ENCODE measurements around the gene FBXW9.
"Not testable (repeated sequence)": the region's sequence is repeated elsewhere in the genome, so short reads cannot be mapped to it uniquely, and the experiment has no call there.

Gene FBXW9

DNA sequence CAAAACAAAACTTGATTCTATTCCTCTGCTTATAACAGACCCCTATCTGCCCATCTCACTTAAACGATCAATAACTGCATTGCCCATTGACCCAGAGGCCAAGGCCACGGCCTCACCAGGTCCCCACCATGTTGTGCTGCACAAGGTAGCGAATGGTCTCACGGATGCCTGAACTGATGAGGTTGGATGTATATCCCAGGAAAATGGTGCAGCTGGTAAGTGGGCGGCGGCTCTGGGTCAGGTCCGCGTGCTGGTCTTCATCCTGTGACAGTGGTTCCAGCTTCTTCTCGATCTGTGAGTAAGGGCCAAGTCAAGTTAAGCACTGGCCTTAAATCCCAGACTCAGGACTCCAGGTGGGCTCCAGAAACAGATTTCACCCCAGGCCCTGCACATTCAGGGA is 16.4 kb downstream of the FBXW9 start:
- no peak for DNase-seq (ENCODE audit: low read depth)

DNA sequence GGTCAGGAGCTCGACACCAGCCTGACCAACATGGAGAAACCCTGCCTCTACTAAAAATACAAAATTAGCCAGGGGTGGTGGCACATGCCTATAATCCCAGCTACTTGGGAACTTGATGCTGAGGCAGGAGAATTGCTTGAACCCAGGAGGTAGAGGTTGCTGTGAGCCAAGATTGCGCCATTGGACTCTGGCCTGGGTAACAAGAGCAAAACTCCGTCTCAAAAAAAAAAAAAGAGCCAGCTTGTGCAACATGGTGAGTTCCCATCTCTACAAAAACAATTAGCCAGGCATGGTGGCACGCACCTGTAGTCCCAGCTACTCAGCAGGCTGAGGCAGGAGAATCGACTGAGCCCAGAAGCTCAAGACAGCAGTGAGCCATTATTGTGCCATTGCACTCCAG is 18.4 kb downstream of the FBXW9 start:
- DNase-seq (ENCODE audit: low read depth) = not testable (repeated sequence)

DNA sequence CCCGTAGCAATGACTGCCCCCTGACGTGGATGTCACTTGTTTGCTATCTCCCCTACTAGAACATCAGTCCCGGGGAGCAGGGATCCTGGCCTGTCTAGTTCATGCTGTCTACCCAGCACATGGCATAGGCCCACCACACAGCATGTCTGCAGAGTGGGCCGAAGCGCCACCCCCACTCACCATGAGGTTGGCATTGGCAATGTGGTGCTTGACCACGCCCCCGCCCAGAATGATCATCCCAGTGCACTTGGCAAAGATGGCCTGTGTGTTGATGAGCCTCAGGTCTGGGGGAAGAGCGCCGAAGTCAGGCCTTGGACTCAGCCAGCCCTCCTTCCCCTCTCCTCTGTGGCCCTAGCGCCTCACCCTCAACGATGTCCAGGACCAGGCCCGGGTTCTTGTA is 19.5 kb downstream of the FBXW9 start:
- no peak for DNase-seq (ENCODE audit: low read depth)

- no peak for DNase-seq (ENCODE audit: low read depth)
Measured at GRCh38 chr19:12676384-12676792, 20.0 kb downstream of the FBXW9 start.

DNA sequence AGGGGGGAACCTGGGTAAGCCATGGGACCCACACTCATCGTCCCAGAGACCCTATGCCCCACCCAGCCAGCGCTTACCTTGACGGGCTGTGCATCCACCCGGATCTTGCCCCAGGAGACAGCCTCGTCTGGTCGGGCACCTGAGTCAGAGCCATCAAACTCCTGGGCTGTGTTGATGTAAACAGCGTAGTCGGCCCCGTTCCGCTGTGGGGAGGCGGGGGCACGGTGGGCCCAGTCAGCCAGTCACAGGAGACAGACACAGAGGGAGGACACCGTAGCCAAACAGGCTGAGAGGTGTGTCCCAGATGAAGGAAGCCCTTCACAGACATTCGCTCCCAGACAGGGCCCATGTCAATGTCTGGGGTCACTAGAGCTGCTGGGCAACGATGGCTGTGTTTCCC is 20.5 kb downstream of the FBXW9 start:
- no peak for DNase-seq (ENCODE audit: low read depth)

DNA sequence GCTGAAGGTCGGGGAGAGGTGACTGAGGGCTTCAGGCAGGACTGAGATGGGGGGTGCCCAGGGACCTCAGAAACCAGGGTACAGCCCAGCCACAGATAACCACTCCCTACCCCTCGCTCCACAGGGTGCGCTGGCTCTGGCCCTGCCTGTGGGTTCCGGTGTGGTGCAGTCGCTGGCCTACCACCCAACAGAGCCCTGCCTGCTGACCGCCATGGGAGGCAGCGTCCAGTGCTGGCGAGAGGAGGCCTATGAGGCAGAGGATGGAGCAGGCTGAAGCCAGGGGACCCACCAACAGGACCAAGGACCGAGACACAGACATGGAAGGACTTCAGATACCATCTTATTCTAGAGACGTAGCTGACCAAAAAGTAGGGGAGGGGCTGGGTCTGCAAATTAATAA is 21.0 kb downstream of the FBXW9 start:
- no peak for DNase-seq (ENCODE audit: low read depth)

DNA sequence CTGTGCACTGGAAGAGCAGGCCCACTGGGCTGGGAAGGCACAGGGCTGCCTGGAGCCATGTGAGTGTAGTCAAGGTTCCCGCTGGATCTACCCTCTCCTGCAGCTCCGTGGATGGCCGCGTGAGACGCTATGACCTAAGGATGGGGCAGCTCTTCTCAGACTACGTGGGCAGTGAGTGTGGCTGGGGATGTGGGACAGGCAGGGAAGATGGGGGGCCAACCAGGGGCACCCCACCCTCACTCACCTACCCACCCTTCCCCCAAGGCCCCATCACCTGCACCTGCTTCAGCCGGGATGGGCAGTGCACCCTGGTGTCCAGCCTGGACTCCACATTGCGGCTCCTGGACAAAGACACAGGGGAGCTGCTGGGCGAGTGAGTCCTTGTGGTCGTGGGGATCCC is 23.7 kb downstream of the FBXW9 start:
- no peak for DNase-seq (ENCODE audit: low read depth)

- no peak for DNase-seq (ENCODE audit: low read depth)
Measured at GRCh38 chr19:12670159-12670928, 26.1 kb downstream of the FBXW9 start.

DNA sequence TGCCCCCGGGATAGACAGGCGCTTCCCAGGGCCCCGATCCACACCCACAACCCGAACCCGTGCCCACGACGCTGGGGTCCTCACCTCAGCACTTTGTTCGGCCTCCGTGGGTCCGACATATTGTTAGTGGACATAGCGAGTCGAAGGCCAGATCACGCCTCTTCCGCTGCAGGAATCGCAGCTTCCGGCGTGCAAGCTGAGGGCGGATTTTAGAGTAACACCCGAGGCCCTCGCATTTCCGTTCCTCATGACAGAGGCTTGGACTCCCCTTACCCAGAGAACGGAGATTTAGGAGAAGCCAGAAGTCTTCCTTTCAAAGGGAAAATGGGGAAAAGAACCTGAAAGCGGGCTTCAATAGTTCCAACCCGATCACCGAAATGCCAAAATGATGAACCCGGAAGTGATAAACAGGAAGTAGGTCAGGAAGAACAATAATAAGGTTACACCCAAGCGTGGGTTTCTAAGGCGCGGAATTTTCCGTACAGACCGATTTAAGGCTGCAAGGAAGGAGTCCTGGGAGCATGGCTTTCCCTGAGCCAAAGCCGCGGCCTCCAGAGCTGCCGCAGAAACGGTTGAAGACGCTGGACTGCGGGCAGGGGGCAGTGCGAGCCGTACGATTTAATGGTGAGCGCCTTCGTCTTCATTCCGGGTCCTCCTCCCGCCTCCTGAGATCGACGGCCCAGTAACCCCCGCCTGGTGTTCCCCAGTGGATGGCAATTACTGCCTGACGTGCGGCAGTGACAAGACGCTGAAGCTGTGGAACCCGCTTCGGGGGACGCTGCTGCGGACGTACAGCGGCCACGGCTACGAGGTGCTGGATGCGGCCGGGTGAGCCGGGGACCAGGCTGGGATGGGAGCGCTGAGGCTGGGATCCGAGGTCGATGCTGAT is 26.9 kb downstream of the FBXW9 start:
- peak; percentile 49 for DNase-seq (ENCODE audit: low read depth)

DNA sequence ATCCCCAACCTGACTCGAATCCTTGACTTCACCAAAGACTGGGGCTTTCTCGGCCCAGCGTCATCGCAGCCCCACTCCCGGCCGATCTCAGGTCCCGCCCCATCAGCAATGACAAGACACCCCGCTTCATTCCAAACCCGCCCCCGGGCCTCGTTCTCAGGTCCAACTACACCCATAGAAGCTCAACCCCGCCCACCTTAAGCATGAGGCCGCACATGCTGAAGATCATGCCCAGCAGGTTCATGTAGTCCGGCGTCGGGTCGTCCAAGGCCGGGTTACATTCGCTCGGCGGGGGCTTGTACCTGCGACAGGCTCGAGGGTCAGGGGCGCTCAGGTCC is 27.5 kb downstream of the FBXW9 start:
- peak; percentile 24 for DNase-seq (ENCODE audit: low read depth)

DNA sequence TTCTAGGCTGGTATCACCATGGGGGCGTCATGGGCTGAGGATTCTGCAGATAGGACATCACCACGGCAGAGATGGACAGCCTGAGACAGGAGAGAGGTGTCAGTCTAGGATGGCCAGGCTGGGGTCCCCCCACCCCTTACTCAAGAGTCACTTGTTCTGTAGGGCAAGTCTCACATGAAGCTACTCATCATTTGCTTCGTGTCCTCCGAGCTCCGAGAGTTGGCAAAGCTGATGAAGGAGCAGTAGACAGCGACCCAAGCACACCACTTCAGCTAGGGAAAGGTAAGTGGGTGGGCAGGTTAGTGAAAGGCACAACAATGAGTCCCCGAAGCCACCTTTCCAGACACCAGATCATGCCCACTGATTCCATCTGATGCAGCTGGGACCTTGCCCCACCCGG is 28.1 kb downstream of the FBXW9 start:
- DNase-seq (ENCODE audit: low read depth) = no peak

- no peak for DNase-seq (ENCODE audit: low read depth)
Measured at GRCh38 chr19:12667731-12668302, 28.6 kb downstream of the FBXW9 start.

- DNase-seq (ENCODE audit: low read depth) = no peak
Measured at GRCh38 chr19:12666265-12667048, 30.0 kb downstream of the FBXW9 start, which contains the start of the genes MAN2B1 and WDR83. MAN2B1 (minus strand) TSS chr19:12666742; CDS start chr19:12666701, 41 bp downstream. WDR83 (plus strand) TSS chr19:12666807; CDS start chr19:12669791, 2,984 bp downstream.

DNA sequence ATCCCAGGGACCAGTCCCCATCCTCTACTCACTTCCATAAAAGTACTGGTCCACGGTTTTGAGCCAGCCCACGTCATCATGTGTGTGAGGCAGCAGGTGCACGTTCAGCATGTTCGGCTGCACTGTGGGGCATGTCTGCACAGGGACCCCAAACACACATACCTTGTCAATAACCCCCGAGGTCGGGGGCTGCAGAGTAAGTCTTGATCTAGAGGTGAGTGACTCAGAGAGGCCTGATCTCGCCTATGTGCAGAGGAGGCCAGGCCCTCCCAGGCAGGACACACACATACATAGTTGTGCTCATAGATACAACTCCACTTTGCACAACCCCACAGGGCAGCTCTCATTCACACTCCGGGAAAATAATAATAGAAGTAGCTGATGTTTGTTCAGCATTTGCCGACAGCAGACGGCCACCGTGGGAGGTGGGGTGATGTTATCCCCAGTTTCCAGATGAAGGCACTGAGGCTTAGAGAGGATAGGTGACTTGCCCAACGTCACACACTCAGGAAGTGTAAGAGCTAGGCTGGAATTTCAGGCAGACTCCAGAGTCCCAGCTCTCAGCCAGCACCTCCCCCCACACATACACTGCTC is 30.7 kb downstream of the FBXW9 start:
- DNase-seq (ENCODE audit: low read depth) = no peak

DNA sequence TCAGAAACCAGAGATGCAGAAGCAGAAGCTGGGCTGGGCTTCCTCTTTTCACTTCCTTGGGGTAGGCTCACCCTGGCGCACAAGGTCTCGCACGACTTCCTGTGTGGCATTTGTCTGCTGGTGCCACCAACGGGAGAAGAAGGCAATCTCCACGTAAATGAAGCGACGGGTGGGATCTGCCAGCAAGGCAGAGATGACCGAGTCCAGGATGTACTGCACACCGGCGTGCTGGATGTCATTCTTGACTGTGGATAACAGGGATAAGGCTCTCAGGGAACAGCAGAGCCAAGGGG is 31.2 kb downstream of the FBXW9 start:
- no peak for DNase-seq (ENCODE audit: low read depth)

- DNase-seq (ENCODE audit: low read depth) = no peak
Measured at GRCh38 chr19:12664406-12665280, 31.8 kb downstream of the FBXW9 start.

DNA sequence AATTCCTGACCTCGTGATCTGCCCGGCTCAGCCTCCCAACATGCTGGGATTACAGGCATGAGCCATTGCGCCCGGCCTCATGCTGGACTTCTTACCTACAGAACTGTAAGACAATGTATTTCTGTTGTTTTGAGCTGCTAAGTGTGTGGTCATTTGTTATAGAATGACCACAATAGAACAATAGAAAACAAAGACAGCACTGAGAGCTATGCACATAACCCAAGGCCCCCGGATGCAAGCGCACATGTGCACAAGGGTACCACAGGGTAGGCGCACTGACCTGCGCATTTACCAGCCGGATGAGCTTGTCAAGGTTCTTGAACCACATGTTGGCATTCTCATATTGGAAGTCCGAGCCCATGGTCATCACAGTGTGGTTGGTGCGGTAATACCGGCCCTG is 35.5 kb downstream of the FBXW9 start:
- no peak for DNase-seq (ENCODE audit: low read depth)

DNA sequence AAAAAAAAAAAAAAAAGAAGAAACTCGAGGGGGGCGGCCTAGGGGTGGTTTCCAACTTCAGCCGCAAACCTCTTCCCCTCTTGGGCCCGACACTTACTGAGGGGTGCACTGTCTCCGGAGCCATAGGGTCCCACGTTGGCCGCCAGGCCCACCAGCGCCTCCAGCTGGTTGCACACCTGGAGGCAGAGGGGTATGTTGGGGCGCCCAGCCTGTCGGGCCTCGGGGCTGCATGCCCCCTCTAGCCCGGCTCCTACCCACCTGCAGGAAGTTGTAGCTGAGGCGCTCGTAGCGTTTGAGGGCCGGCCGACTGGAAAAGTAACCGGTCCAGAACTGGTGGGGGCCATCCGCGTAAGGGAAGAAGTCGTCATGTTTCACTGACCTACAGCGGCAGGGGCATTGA is 38.5 kb downstream of the FBXW9 start:
- DNase-seq (ENCODE audit: low read depth) = no peak

- no peak for DNase-seq (ENCODE audit: low read depth)
Measured at GRCh38 chr19:12656899-12657571, 39.4 kb downstream of the FBXW9 start.

- no peak for DNase-seq (ENCODE audit: low read depth)
Measured at GRCh38 chr19:12655546-12655945, 40.9 kb downstream of the FBXW9 start.
